MM.1S (cell line): ENCODE results near the gene SLC8A1.

Experiments
- DNase-seq: peaks from one replicate; pipeline ENCODE4 v3.0.0-alpha.2; 2015
- H2AFZ ChIP-seq: fragments of 300-600 bp; sonication (generic); 2 replicates; pipeline ENCODE4 v1.6.0; 2016; ENCODE audit warnings: antibody characterized with exemption, low read length
- H3F3A ChIP-seq: fragments of 300-600 bp; sonication (generic); 2 replicates; pipeline ENCODE4 v1.6.1; 2016; ENCODE audit warnings: mild to moderate bottlenecking, antibody characterized with exemption, low read length, moderate library complexity, mixed read lengths; ENCODE audit not compliant: insufficient read depth
- H3K27ac ChIP-seq: fragments of 300-600 bp; sonication (generic); 2 replicates; pipeline ENCODE4 v1.5.1; 2016; ENCODE audit warnings: mild to moderate bottlenecking, low read length
- H3K27me3 ChIP-seq: fragments of 300-600 bp; sonication (generic); replicated peaks from 2 replicates; pipeline ENCODE4 v1.6.0; 2016; ENCODE audit warnings: low read length; ENCODE audit not compliant: insufficient read depth
- H3K36me3 ChIP-seq: fragments of 300-600 bp; sonication (generic); replicated peaks from 2 replicates; pipeline ENCODE4 v1.6.1; 2016; ENCODE audit warnings: mild to moderate bottlenecking, low read length, mixed read lengths; ENCODE audit not compliant: insufficient read depth
- H3K4me1 ChIP-seq: fragments of 300-600 bp; sonication (generic); 2 replicates; pipeline ENCODE4 v1.6.1; 2016; ENCODE audit warnings: low read length, mixed read lengths
- H3K4me2 ChIP-seq: fragments of 300-600 bp; sonication (generic); 2 replicates; pipeline ENCODE4 v1.6.0; 2016; ENCODE audit warnings: low read depth, low read length
- H3K4me3 ChIP-seq: fragments of 300-600 bp; sonication (generic); 2 replicates; pipeline ENCODE4 v1.5.1; 2016; ENCODE audit warnings: low read length, mixed read lengths
- H3K79me2 ChIP-seq: fragments of 300-600 bp; sonication (generic); 2 replicates; pipeline ENCODE4 v1.6.1; 2016; ENCODE audit warnings: mixed run types, low read length, mixed read lengths
- H3K9ac ChIP-seq: fragments of 300-600 bp; sonication (generic); 2 replicates; pipeline ENCODE4 v1.6.1; 2016; ENCODE audit warnings: low read length, mixed read lengths
- H3K9me2 ChIP-seq: fragments of 300-600 bp; sonication (generic); replicated peaks from 2 replicates; pipeline ENCODE4 v1.6.1; 2016; ENCODE audit warnings: mild to moderate bottlenecking, low read length, mixed read lengths; ENCODE audit not compliant: insufficient read depth
- H3K9me3 ChIP-seq: fragments of 300-600 bp; sonication (generic); replicated peaks from 2 replicates; pipeline ENCODE4 v1.6.1; 2016; ENCODE audit warnings: mild to moderate bottlenecking, low read length, mixed read lengths; ENCODE audit not compliant: insufficient read depth
- H4K20me1 ChIP-seq: fragments of 300-600 bp; sonication (generic); 2 replicates; pipeline ENCODE4 v1.6.1; 2016; ENCODE audit warnings: mild to moderate bottlenecking, low read length, moderate library complexity, mixed read lengths; ENCODE audit not compliant: insufficient read depth
- EZH2 ChIP-seq: fragments of 300-600 bp; sonication (generic); optimal IDR thresholded peaks from 2 replicates; pipeline ENCODE3; 2017; ENCODE audit warnings: low read depth, mild to moderate bottlenecking, antibody characterized with exemption, low read length, mixed read lengths
- EZH2phosphoT487 ChIP-seq: fragments of 300-600 bp; sonication (generic); IDR thresholded peaks from 2 replicates; pipeline ENCODE4 v1.6.1; 2018; ENCODE audit warnings: antibody characterized with exemption, low read length
- TF ChIP-seq, protein P1 (sequence below): fragments of 300-600 bp; sonication (generic); IDR thresholded peaks from 2 replicates; pipeline ENCODE4 v1.5.1; 2016; ENCODE audit warnings: antibody characterized with exemption, low read length, mixed read lengths

Gene SLC8A1

DNA sequence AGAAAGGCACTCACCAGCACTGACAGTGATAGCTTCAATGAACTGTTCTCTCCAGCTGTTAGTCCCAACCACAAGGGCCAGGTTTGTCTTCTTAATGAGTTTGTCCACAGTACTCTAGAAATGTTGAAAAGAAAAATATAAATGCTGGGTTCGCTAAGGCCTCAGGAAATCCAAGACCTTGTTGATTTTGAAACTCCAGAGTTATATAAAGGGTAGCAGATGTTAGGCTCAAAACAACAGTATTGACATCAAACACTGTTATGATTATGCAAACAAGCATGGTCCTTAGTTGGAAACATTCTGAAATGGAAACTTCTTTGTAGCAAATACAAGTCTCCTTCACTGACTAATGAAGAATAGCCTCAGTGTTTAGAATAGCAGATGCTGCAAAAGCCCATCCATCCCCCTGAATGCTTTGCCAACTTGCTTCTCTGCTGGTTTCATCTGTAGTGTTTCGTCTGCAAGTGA is 291.1 kb downstream of the SLC8A1 start:
- H3K79me2 ChIP-seq: no peaks in the 10 kb centered on the region
- H3K4me2 ChIP-seq: peak overlapping the region; percentile 18; the same call in 1 of the 2 replicates
- peaks cover 9% of the 10 kb centered on the region; the same call in 1 of the 2 replicates for H3K4me1 ChIP-seq
- peak overlapping the region; percentile 30; the same call in 1 of the 2 replicates for H3K27ac ChIP-seq
- peak; percentile 57 for DNase-seq
- TF ChIP-seq, protein P1, sequence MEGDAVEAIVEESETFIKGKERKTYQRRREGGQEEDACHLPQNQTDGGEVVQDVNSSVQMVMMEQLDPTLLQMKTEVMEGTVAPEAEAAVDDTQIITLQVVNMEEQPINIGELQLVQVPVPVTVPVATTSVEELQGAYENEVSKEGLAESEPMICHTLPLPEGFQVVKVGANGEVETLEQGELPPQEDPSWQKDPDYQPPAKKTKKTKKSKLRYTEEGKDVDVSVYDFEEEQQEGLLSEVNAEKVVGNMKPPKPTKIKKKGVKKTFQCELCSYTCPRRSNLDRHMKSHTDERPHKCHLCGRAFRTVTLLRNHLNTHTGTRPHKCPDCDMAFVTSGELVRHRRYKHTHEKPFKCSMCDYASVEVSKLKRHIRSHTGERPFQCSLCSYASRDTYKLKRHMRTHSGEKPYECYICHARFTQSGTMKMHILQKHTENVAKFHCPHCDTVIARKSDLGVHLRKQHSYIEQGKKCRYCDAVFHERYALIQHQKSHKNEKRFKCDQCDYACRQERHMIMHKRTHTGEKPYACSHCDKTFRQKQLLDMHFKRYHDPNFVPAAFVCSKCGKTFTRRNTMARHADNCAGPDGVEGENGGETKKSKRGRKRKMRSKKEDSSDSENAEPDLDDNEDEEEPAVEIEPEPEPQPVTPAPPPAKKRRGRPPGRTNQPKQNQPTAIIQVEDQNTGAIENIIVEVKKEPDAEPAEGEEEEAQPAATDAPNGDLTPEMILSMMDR: no peak
- TF ChIP-seq EZH2phosphoT487 (no peak), EZH2 (no peak)
- no peaks in the 10 kb centered on the region for H3K9me3 ChIP-seq
- H3K4me3 ChIP-seq: no peak overlapping the region
- no peak overlapping the region for H2AFZ ChIP-seq
- H4K20me1 ChIP-seq: no peaks in the 10 kb centered on the region
- no peak overlapping the region for H3K9ac ChIP-seq
- H3F3A ChIP-seq: no peaks in the 10 kb centered on the region
- H3K36me3 ChIP-seq: no peaks in the 10 kb centered on the region
- no peaks in the 10 kb centered on the region for H3K9me2 ChIP-seq
- H3K27me3 ChIP-seq: no peaks in the 10 kb centered on the region

DNA sequence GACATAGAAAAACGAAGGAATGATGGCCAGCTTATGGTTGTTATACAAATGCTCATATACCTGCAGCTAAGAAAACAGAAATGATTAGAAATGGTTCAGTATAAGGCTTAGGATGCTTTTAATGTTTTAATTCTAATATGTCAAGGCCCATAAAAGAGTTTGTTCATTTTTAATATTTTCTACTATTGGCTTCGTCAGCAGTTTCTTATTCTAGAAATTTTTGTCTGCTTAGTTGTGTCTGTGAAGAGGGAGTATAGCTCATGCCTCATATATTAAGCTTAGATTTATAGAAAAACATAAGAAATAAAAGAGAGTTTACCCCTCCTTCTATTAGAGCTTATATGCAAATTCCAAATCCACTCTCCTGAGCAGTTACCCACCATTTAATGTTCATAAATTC is 292.6 kb downstream of the SLC8A1 start:
- no peak for DNase-seq
- no peaks in the 10 kb centered on the region for H3K9me2 ChIP-seq
- H3K27ac ChIP-seq: no peak overlapping the region
- no peak for TF ChIP-seq EZH2
- TF ChIP-seq, protein P1: no peak
- TF ChIP-seq EZH2phosphoT487: no peak
- H3F3A ChIP-seq: no peaks in the 10 kb centered on the region
- no peaks in the 10 kb centered on the region for H3K27me3 ChIP-seq
- H3K9ac ChIP-seq: no peak overlapping the region
- H3K4me2 ChIP-seq: no peak overlapping the region
- H3K4me1 ChIP-seq: peaks cover 9% of the 10 kb centered on the region; the same call in 1 of the 2 replicates
- H3K9me3 ChIP-seq: no peaks in the 10 kb centered on the region
- H4K20me1 ChIP-seq: no peaks in the 10 kb centered on the region
- no peaks in the 10 kb centered on the region for H3K36me3 ChIP-seq
- no peaks in the 10 kb centered on the region for H3K79me2 ChIP-seq
- H3K4me3 ChIP-seq: no peak overlapping the region
- H2AFZ ChIP-seq: no peak overlapping the region

DNA sequence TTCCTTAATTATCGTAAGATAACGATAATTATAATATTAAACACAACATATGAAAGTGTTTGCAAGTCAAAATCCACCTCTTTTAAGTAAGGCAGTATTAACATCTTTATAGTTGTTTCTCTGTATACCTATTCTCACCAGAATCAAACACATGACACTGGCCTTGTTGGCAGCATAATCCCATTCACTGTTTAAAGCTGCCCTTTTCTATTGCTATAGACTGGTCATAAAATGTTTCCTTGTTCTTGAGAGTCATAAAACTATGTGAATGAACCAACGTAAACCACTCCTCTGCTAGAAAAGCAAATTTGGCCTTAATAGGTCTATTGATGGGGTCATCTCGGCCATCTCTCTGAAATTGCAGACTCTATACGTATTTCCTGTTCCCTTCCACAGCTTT is 293.1 kb downstream of the SLC8A1 start:
- Histone ChIP-seq H3K4me3 (no peak overlapping the region), H3K36me3 (no peaks in the 10 kb centered on the region), H3K9me3 (no peaks in the 10 kb centered on the region), H3K9me2 (no peaks in the 10 kb centered on the region), H3K4me1 (peaks cover 9% of the 10 kb centered on the region; the same call in 1 of the 2 replicates), H3K4me2 (no peak overlapping the region), H3K79me2 (no peaks in the 10 kb centered on the region), H2AFZ (no peak overlapping the region), H3F3A (no peaks in the 10 kb centered on the region), H3K9ac (no peak overlapping the region), H3K27ac (no peak overlapping the region), H4K20me1 (no peaks in the 10 kb centered on the region), H3K27me3 (no peaks in the 10 kb centered on the region)
- TF ChIP-seq EZH2 (no peak), EZH2phosphoT487 (no peak)
- TF ChIP-seq, protein P1: no peak
- DNase-seq: no peak
